HG02678 (cell line): ENCODE results near the gene SYCP3.
"Not testable (repeated sequence)": the region's sequence is repeated elsewhere in the genome, so short reads cannot be mapped to it uniquely, and the experiment has no call there.

Source experiments
- ATAC-seq: cut with Tn5 transposase; IDR thresholded peaks from one replicate; pipeline ENCODE4 v1.9.1; 2021; ENCODE audit warnings: mild to moderate bottlenecking, moderate library complexity; ENCODE audit not compliant: unreplicated experiment

SYCP3 gene

GRCh38 chr12:101761350-101761749 lies 22.1 kb upstream of the SYCP3 start:
- ATAC-seq: no peak

- peak; percentile 59 for ATAC-seq
These were observed 20.3 kb upstream of the SYCP3 start for GRCh38 chr12:101759396-101760047.

- no peak for ATAC-seq
These were observed 10.9 kb upstream of the SYCP3 start for GRCh38 chr12:101750152-101750551.

GRCh38 chr12:101749657-101750056 lies 10.4 kb upstream of the SYCP3 start:
- ATAC-seq: no peak

- no peak for ATAC-seq
These were observed 9.6 kb upstream of the SYCP3 start for GRCh38 chr12:101748907-101749306.

- ATAC-seq: no peak
These were observed 8.4 kb upstream of the SYCP3 start for GRCh38 chr12:101747697-101748096.

GRCh38 chr12:101746661-101747060 lies 7.4 kb upstream of the SYCP3 start:
- no peak for ATAC-seq

GRCh38 chr12:101746196-101746595 lies 6.9 kb upstream of the SYCP3 start:
- ATAC-seq: no peak

GRCh38 chr12:101745481-101745880 lies 6.2 kb upstream of the SYCP3 start:
- ATAC-seq: no peak

GRCh38 chr12:101743724-101744472 lies 4.6 kb upstream of the SYCP3 start:
- peak; percentile 98 for ATAC-seq

GRCh38 chr12:101743242-101743641 lies 4.0 kb upstream of the SYCP3 start:
- ATAC-seq: peak; percentile 2

- no peak for ATAC-seq
These were observed 1.7 kb upstream of the SYCP3 start for GRCh38 chr12:101740980-101741379.

GRCh38 chr12:101740566-101740965 lies 1.3 kb upstream of the SYCP3 start:
- ATAC-seq: no peak

- no peak for ATAC-seq
These were observed 1.8 kb downstream of the SYCP3 start for GRCh38 chr12:101737476-101737875.

GRCh38 chr12:101734482-101734881 lies 4.8 kb downstream of the SYCP3 start:
- not testable (repeated sequence) for ATAC-seq

GRCh38 chr12:101733166-101733565 lies 6.1 kb downstream of the SYCP3 start:
- no peak for ATAC-seq

GRCh38 chr12:101732318-101732717 lies 6.9 kb downstream of the SYCP3 start:
- no peak for ATAC-seq

GRCh38 chr12:101729842-101730241 lies 9.4 kb downstream of the SYCP3 start:
- ATAC-seq: no peak

- no peak for ATAC-seq
These were observed 12.2 kb downstream of the SYCP3 start for GRCh38 chr12:101727098-101727497.

- no peak for ATAC-seq
These were observed 16.9 kb downstream of the SYCP3 start for GRCh38 chr12:101722392-101722791.

GRCh38 chr12:101720118-101720517 lies 19.1 kb downstream of the SYCP3 start:
- no peak for ATAC-seq

GRCh38 chr12:101719566-101719965 lies 19.7 kb downstream of the SYCP3 start:
- ATAC-seq: no peak
